H1 (cell line): ENCODE results near the gene PPA2. TPM values are rescaled to one million over a fixed set of nuclear protein-coding genes. Genes with fewer than 3 reads are reported as not detected.

Experiments
- SP1 ChIP-seq: IDR thresholded peaks from 2 replicates; pipeline ENCODE4 v1.6.1; 2011; ENCODE audit warnings: low read depth, low read length
- TBP ChIP-seq: IDR thresholded peaks from 2 replicates; pipeline ENCODE4 v1.6.1; 2011; ENCODE audit warnings: low read depth, low read length, improper control_type of control experiment
- TEAD4 ChIP-seq: IDR thresholded peaks from 2 replicates; pipeline ENCODE4 v1.6.1; 2012; ENCODE audit warnings: low read depth, low read length, inconsistent platforms, mixed read lengths
- polyA plus RNA-seq, 7 experiments: library from polyadenylated mRNA; depleted of rRNA in 3 of 7; stranded (reverse) in 5 of 7; unstranded in 2 of 7; fragments of >200 nt in 5 of 7; fragments of 200-250 nt in 2 of 7; gene quantifications; 1 replicate in 5 of 7; 2 replicates in 1 of 7; 4 replicates in 1 of 7; pipeline versions ENCODE4 v1.2.1 to v1.2.3, GENCODE V29; 2011 to 2013; ENCODE audit warnings: missing spikeins in 2 of 7, mixed read lengths in 2 of 7
- total RNA-seq: library from RNA; stranded (reverse); fragmentation: NEBNext Ultra II Directional; extraction: Animal tissue kit (Norgen Biotek cat#: 25700); gene quantifications from 2 replicates; pipeline ENCODE4 v1.2.1, GENCODE V29; 2021
- TF ChIP-seq, protein P1 (sequence below): fragments of 300-600 bp; sonication (generic); IDR thresholded peaks from 2 replicates; pipeline ENCODE4 v1.7.1; 2012; ENCODE audit warnings: low read length, moderate library complexity, mild to moderate bottlenecking, inconsistent platforms; ENCODE audit not compliant: insufficient replicate concordance

The PPA2 gene
- total and polyA plus RNA-seq, 2 of the 8 experiments (the other 6 are each of a cell fraction or from before 2014, with no cell fraction given): 24.9 to 62.7 TPM

DNA sequence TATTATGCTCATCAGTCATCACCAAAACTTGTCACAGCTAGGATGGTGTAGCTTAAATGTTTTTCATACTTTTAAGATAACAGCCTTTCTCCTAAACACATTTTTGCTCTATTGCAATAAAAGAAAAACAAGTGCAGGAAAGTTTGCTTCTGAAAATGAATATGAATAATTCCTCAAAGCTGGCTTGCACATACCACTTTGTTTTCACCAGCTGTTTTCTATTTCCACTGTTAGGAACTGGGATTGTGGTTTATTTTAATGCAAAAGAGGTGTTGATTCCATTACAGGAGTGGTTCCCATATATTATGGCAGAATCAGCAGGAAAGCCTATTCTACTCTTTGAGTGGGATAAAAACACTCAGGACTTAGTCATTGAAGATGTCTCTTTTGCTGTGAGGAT lies 145.9 kb downstream of the PPA2 start (continued):
- TF ChIP-seq, protein P1, sequence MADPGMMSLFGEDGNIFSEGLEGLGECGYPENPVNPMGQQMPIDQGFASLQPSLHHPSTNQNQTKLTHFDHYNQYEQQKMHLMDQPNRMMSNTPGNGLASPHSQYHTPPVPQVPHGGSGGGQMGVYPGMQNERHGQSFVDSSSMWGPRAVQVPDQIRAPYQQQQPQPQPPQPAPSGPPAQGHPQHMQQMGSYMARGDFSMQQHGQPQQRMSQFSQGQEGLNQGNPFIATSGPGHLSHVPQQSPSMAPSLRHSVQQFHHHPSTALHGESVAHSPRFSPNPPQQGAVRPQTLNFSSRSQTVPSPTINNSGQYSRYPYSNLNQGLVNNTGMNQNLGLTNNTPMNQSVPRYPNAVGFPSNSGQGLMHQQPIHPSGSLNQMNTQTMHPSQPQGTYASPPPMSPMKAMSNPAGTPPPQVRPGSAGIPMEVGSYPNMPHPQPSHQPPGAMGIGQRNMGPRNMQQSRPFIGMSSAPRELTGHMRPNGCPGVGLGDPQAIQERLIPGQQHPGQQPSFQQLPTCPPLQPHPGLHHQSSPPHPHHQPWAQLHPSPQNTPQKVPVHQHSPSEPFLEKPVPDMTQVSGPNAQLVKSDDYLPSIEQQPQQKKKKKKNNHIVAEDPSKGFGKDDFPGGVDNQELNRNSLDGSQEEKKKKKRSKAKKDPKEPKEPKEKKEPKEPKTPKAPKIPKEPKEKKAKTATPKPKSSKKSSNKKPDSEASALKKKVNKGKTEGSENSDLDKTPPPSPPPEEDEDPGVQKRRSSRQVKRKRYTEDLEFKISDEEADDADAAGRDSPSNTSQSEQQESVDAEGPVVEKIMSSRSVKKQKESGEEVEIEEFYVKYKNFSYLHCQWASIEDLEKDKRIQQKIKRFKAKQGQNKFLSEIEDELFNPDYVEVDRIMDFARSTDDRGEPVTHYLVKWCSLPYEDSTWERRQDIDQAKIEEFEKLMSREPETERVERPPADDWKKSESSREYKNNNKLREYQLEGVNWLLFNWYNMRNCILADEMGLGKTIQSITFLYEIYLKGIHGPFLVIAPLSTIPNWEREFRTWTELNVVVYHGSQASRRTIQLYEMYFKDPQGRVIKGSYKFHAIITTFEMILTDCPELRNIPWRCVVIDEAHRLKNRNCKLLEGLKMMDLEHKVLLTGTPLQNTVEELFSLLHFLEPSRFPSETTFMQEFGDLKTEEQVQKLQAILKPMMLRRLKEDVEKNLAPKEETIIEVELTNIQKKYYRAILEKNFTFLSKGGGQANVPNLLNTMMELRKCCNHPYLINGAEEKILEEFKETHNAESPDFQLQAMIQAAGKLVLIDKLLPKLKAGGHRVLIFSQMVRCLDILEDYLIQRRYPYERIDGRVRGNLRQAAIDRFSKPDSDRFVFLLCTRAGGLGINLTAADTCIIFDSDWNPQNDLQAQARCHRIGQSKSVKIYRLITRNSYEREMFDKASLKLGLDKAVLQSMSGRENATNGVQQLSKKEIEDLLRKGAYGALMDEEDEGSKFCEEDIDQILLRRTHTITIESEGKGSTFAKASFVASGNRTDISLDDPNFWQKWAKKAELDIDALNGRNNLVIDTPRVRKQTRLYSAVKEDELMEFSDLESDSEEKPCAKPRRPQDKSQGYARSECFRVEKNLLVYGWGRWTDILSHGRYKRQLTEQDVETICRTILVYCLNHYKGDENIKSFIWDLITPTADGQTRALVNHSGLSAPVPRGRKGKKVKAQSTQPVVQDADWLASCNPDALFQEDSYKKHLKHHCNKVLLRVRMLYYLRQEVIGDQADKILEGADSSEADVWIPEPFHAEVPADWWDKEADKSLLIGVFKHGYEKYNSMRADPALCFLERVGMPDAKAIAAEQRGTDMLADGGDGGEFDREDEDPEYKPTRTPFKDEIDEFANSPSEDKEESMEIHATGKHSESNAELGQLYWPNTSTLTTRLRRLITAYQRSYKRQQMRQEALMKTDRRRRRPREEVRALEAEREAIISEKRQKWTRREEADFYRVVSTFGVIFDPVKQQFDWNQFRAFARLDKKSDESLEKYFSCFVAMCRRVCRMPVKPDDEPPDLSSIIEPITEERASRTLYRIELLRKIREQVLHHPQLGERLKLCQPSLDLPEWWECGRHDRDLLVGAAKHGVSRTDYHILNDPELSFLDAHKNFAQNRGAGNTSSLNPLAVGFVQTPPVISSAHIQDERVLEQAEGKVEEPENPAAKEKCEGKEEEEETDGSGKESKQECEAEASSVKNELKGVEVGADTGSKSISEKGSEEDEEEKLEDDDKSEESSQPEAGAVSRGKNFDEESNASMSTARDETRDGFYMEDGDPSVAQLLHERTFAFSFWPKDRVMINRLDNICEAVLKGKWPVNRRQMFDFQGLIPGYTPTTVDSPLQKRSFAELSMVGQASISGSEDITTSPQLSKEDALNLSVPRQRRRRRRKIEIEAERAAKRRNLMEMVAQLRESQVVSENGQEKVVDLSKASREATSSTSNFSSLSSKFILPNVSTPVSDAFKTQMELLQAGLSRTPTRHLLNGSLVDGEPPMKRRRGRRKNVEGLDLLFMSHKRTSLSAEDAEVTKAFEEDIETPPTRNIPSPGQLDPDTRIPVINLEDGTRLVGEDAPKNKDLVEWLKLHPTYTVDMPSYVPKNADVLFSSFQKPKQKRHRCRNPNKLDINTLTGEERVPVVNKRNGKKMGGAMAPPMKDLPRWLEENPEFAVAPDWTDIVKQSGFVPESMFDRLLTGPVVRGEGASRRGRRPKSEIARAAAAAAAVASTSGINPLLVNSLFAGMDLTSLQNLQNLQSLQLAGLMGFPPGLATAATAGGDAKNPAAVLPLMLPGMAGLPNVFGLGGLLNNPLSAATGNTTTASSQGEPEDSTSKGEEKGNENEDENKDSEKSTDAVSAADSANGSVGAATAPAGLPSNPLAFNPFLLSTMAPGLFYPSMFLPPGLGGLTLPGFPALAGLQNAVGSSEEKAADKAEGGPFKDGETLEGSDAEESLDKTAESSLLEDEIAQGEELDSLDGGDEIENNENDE: no peak
- TF ChIP-seq TBP (no peak), TEAD4 (no peak), SP1 (no peak)
